Activated CD4-positive, alpha-beta T cell treated with anti-CD3 and anti-CD28 coated beads for 4 hours (primary cell): ENCODE results near the gene KLHL36.
"Not testable (repeated sequence)": the region's sequence is repeated elsewhere in the genome, so short reads cannot be mapped to it uniquely, and the experiment has no call there.

Source experiments
- DNase-seq, 2 donors: peaks; one replicate each; pipeline ENCODE4 v3.0.0-alpha.2; 2020

KLHL36 gene

GRCh38 chr16:84673561-84673960 lies 25.2 kb downstream of the KLHL36 start:
- no peak for DNase-seq

- no peak for DNase-seq
Measured at GRCh38 chr16:84675423-84675822, 27.1 kb downstream of the KLHL36 start.

GRCh38 chr16:84675884-84676283 lies 27.6 kb downstream of the KLHL36 start:
- DNase-seq: no peak

- DNase-seq: no peak
Measured at GRCh38 chr16:84677017-84677803, 28.9 kb downstream of the KLHL36 start.

- no peak for DNase-seq
Measured at GRCh38 chr16:84677849-84678248, 29.5 kb downstream of the KLHL36 start.

- DNase-seq: no peak
Measured at GRCh38 chr16:84678541-84678940, 30.2 kb downstream of the KLHL36 start.

- DNase-seq: no peak
Measured at GRCh38 chr16:84680165-84680842, 32.0 kb downstream of the KLHL36 start.

GRCh38 chr16:84680843-84681629 lies 32.7 kb downstream of the KLHL36 start:
- no peak for DNase-seq

- no peak for DNase-seq
Measured at GRCh38 chr16:84683691-84684591, 35.6 kb downstream of the KLHL36 start.

GRCh38 chr16:84684592-84684965 lies 36.3 kb downstream of the KLHL36 start:
- no peak for DNase-seq

GRCh38 chr16:84685210-84685609 lies 36.9 kb downstream of the KLHL36 start:
- DNase-seq: no peak

GRCh38 chr16:84686707-84687298 lies 38.5 kb downstream of the KLHL36 start:
- DNase-seq: no peak

- no peak for DNase-seq
Measured at GRCh38 chr16:84687715-84688114, 39.4 kb downstream of the KLHL36 start.

GRCh38 chr16:84688163-84688562 lies 39.9 kb downstream of the KLHL36 start:
- not testable (repeated sequence) for DNase-seq

- DNase-seq: no peak
Measured at GRCh38 chr16:84689111-84689510, 40.8 kb downstream of the KLHL36 start.

- DNase-seq: no peak
Measured at GRCh38 chr16:84690088-84690819, 41.9 kb downstream of the KLHL36 start.

- DNase-seq: no peak
Measured at GRCh38 chr16:84692451-84693214, 44.3 kb downstream of the KLHL36 start.

- not testable (repeated sequence) for DNase-seq
Measured at GRCh38 chr16:84693869-84694268, 45.6 kb downstream of the KLHL36 start.

GRCh38 chr16:84694980-84695379 lies 46.7 kb downstream of the KLHL36 start:
- no peak for DNase-seq

- peak in 1 of 2 donors; percentile 4 for DNase-seq
Measured at GRCh38 chr16:84699147-84699711, 50.9 kb downstream of the KLHL36 start.
